ENCODE results near the gene CCDC43.

The CCDC43 gene

GRCh38 chr17:44627513-44628242 lies 61.9 kb downstream of the CCDC43 start:
- DNase-seq (ENCODE audit: low spot score), result peak; percentile 58

Small RNAs within 50 kb of the gene (small RNA-seq; reads per million reads assigned to genes)
- 0 reads per million in 2 experiments for gene RN7SL819P
- 0 reads per million in 2 experiments for gene SMCO4P1

Measured in SK-N-DZ (cell line).